ENCODE data around the gene KIF6.
"Not testable (repeated sequence)": the region's sequence is repeated elsewhere in the genome, so short reads cannot be mapped to it uniquely, and the experiment has no call there.

The KIF6 gene

GRCh38 chr6:39493174-39493573 lies 232.0 kb downstream of the KIF6 start:
- DNase-seq, result no peak

GRCh38 chr6:39490108-39490507 lies 235.1 kb downstream of the KIF6 start:
- DNase-seq, result no peak

- DNase-seq, result no peak
Observed at GRCh38 chr6:39488255-39488879, 236.8 kb downstream of the KIF6 start.

- no peak for DNase-seq
Observed at GRCh38 chr6:39484276-39484675, 240.9 kb downstream of the KIF6 start.

- not testable (repeated sequence) for DNase-seq
Observed at GRCh38 chr6:39479819-39480218, 245.4 kb downstream of the KIF6 start.

GRCh38 chr6:39476670-39477069 lies 248.5 kb downstream of the KIF6 start:
- no peak for DNase-seq

- DNase-seq, result no peak
Observed at GRCh38 chr6:39476151-39476550, 249.1 kb downstream of the KIF6 start.

GRCh38 chr6:39471954-39472659 lies 253.1 kb downstream of the KIF6 start:
- DNase-seq, result no peak

- DNase-seq, result no peak
Observed at GRCh38 chr6:39470506-39470905, 254.7 kb downstream of the KIF6 start.

- no peak for DNase-seq
Observed at GRCh38 chr6:39468385-39468784, 256.8 kb downstream of the KIF6 start.

GRCh38 chr6:39466631-39467030 lies 258.6 kb downstream of the KIF6 start:
- no peak for DNase-seq

- no peak for DNase-seq
Observed at GRCh38 chr6:39465539-39465938, 259.7 kb downstream of the KIF6 start.

- DNase-seq, result no peak
Observed at GRCh38 chr6:39464067-39464466, 261.1 kb downstream of the KIF6 start.

- DNase-seq, result no peak
Observed at GRCh38 chr6:39453956-39454524, 271.2 kb downstream of the KIF6 start.

- no peak for DNase-seq
Observed at GRCh38 chr6:39453241-39453640, 272.0 kb downstream of the KIF6 start.

GRCh38 chr6:39452306-39453145 lies 272.7 kb downstream of the KIF6 start:
- DNase-seq, result no peak

GRCh38 chr6:39451831-39452230 lies 273.4 kb downstream of the KIF6 start:
- no peak for DNase-seq

GRCh38 chr6:39449022-39449421 lies 276.2 kb downstream of the KIF6 start:
- no peak for DNase-seq

GRCh38 chr6:39446909-39447308 lies 278.3 kb downstream of the KIF6 start:
- no peak for DNase-seq

- DNase-seq, result no peak
Observed at GRCh38 chr6:39445667-39446066, 279.5 kb downstream of the KIF6 start.

GRCh38 chr6:39444479-39445019 lies 280.7 kb downstream of the KIF6 start:
- DNase-seq, result no peak

GRCh38 chr6:39441986-39442385 lies 283.2 kb downstream of the KIF6 start:
- DNase-seq, result no peak

- DNase-seq, result no peak
Observed at GRCh38 chr6:39441301-39441700, 283.9 kb downstream of the KIF6 start.

Measured in CD4-positive, alpha-beta T cell treated with Interleukin-4 for 1 hour (primary cell).